Hepatocyte (in vitro differentiated cells): ENCODE measurements around the gene KCNJ12. TPM values are rescaled to one million over a fixed set of nuclear protein-coding genes. Genes with fewer than 3 reads are reported as not detected.

Source experiments
- DNase-seq: peaks from one replicate; pipeline ENCODE4 v3.0.0-alpha.2; 2016; ENCODE audit warnings: low spot score
- H2AFZ ChIP-seq: fragments of 200-600 bp; sonication (generic); 2 replicates; pipeline ENCODE4 v1.6.0; 2016; ENCODE audit warnings: antibody characterized with exemption, mild to moderate bottlenecking
- H3K27ac ChIP-seq: fragments of 200-600 bp; sonication (generic); 2 replicates; pipeline ENCODE4 v1.5.1; 2016; ENCODE audit warnings: mild to moderate bottlenecking
- H3K27me3 ChIP-seq: fragments of 200-600 bp; sonication (generic); 2 replicates; pipeline ENCODE4 v1.6.1; 2016
- H3K36me3 ChIP-seq: fragments of 200-600 bp; sonication (generic); replicated peaks from 2 replicates; pipeline ENCODE4 v1.5.1; 2016; ENCODE audit warnings: low read depth; ENCODE audit not compliant: insufficient read depth
- H3K4me1 ChIP-seq: fragments of 200-600 bp; sonication (generic); 2 replicates; pipeline ENCODE4 v1.5.1; 2016; ENCODE audit warnings: mild to moderate bottlenecking, moderate library complexity; ENCODE audit not compliant: insufficient read depth
- H3K4me2 ChIP-seq: fragments of 200-600 bp; sonication (generic); 2 replicates; pipeline ENCODE4 v1.6.0; 2016
- H3K4me3 ChIP-seq: fragments of 200-600 bp; sonication (generic); 2 replicates; pipeline ENCODE4 v1.5.1; 2016; ENCODE audit warnings: mild to moderate bottlenecking
- H3K79me2 ChIP-seq: fragments of 200-600 bp; sonication (generic); 2 replicates; pipeline ENCODE4 v1.6.0; 2017; ENCODE audit warnings: mild to moderate bottlenecking
- H3K9me2 ChIP-seq: fragments of 200-600 bp; sonication (generic); replicated peaks from 2 replicates; pipeline ENCODE4 v1.6.0; 2017; ENCODE audit warnings: mild to moderate bottlenecking; ENCODE audit not compliant: insufficient read depth
- H3K9me3 ChIP-seq: fragments of 200-600 bp; sonication (generic); 2 replicates; pipeline ENCODE4 v1.5.1; 2016; ENCODE audit warnings: low read depth, mild to moderate bottlenecking
- H4K20me1 ChIP-seq: fragments of 200-600 bp; sonication (generic); 2 replicates; pipeline ENCODE4 v1.6.0; 2016; ENCODE audit warnings: mild to moderate bottlenecking; ENCODE audit not compliant: insufficient read depth, poor library complexity, severe bottlenecking
- CTCF ChIP-seq: fragments of 200-600 bp; sonication (generic); IDR thresholded peaks from 2 replicates; pipeline ENCODE4 v1.5.1; 2016; ENCODE audit warnings: antibody characterized with exemption, mild to moderate bottlenecking; ENCODE audit not compliant: poor library complexity
- EZH2 ChIP-seq: fragments of 200-600 bp; sonication (generic); IDR thresholded peaks from 2 replicates; pipeline ENCODE4 v1.6.1; 2016; ENCODE audit warnings: antibody characterized with exemption, mild to moderate bottlenecking, borderline replicate concordance
- EZH2phosphoT487 ChIP-seq: fragments of 200-600 bp; sonication (generic); IDR thresholded peaks from one replicate; pipeline ENCODE4 v1.6.1; 2018; ENCODE audit warnings: antibody characterized with exemption, mild to moderate bottlenecking, low read depth, moderate library complexity; ENCODE audit not compliant: unreplicated experiment, severe bottlenecking
- WGBS: methylation state at CpG from one replicate; pipeline ENCODE4 v1.1.6; 2016; ENCODE audit warnings: low lambda C conversion rate; ENCODE audit errors: missing lambda C conversion rate; 5-methylcytosine and 5-hydroxymethylcytosine counted together
- polyA plus RNA-seq: library from polyadenylated mRNA; unstranded; fragments of >200 nt; fragmentation: Nextera tagmentation; extraction: Ambion mirVana; gene quantifications from 2 replicates; pipeline ENCODE4 v1.2.1, GENCODE V29; 2016
- total RNA-seq: library from RNA; depleted of rRNA; stranded (reverse); fragments of >200 nt; gene quantifications from 2 replicates; pipeline ENCODE4 v1.2.3, GENCODE V29; 2014

The KCNJ12 gene
- total and polyA plus RNA-seq, 2 experiments from 2014 or later = 0.15 to 0.73 TPM

GRCh38 chr17:21467196-21467595 is 91.0 kb downstream of the KCNJ12 start:
- no peak overlapping the region for H3K4me3 ChIP-seq
- WGBS = 77% methylated on average over 7 of the region's 7 CpGs
- H3K9me3 ChIP-seq = no peaks in the 10 kb centered on the region
- H3K27ac ChIP-seq = no peak overlapping the region
- H3K36me3 ChIP-seq = no peaks in the 10 kb centered on the region
- no peak overlapping the region for H3K4me2 ChIP-seq
- no peaks in the 10 kb centered on the region for H4K20me1 ChIP-seq
- no peak for DNase-seq
- H3K9me2 ChIP-seq = no peaks in the 10 kb centered on the region
- H2AFZ ChIP-seq = no peak overlapping the region
- H3K4me1 ChIP-seq = peaks cover 13% of the 10 kb centered on the region
- H3K27me3 ChIP-seq = peaks cover 17% of the 10 kb centered on the region
- no peaks in the 10 kb centered on the region for H3K79me2 ChIP-seq
- TF ChIP-seq EZH2 (no peak), EZH2phosphoT487 (no peak), CTCF (no peak)

- WGBS = 91% methylated on average over 13 of the region's 13 CpGs
- H3K27ac ChIP-seq = no peak overlapping the region
- H3K9me3 ChIP-seq = no peaks in the 10 kb centered on the region
- H3K4me3 ChIP-seq = no peak overlapping the region
- DNase-seq = no peak
- H2AFZ ChIP-seq = no peak overlapping the region
- no peak for TF ChIP-seq EZH2
- no peak for TF ChIP-seq CTCF
- TF ChIP-seq EZH2phosphoT487 = no peak
- H3K4me2 ChIP-seq = no peak overlapping the region
- no peaks in the 10 kb centered on the region for H3K9me2 ChIP-seq
- H3K4me1 ChIP-seq = peaks cover 13% of the 10 kb centered on the region
- peaks cover 14% of the 10 kb centered on the region for H3K27me3 ChIP-seq
- H3K36me3 ChIP-seq = no peaks in the 10 kb centered on the region
- no peaks in the 10 kb centered on the region for H4K20me1 ChIP-seq
- H3K79me2 ChIP-seq = no peaks in the 10 kb centered on the region
These were observed 91.8 kb downstream of the KCNJ12 start for GRCh38 chr17:21467739-21468490.

Other genes starting within 250 kb of the KCNJ12 start
- 34.6 and 36.7 TPM in 2 replicates for gene DHRS7B, start 249.4 kb upstream of the KCNJ12 start, total RNA-seq
- gene DHRS7B, start 249.4 kb upstream of the KCNJ12 start, polyA plus RNA-seq = 46.2 and 55.6 TPM in 2 replicates
- gene TMEM11, start 162.2 kb upstream of the KCNJ12 start, total RNA-seq = 18.4 and 21.6 TPM in 2 replicates
- gene TMEM11, start 162.2 kb upstream of the KCNJ12 start, polyA plus RNA-seq = 55.4 and 78.1 TPM in 2 replicates
- 5.0 and 5.4 TPM in 2 replicates for gene NATD1, start 122.9 kb upstream of the KCNJ12 start, total RNA-seq
- 4.8 and 6.7 TPM in 2 replicates for gene NATD1, start 122.9 kb upstream of the KCNJ12 start, polyA plus RNA-seq
- 16.1 and 21.8 TPM in 2 replicates for gene MAP2K3, start 91.6 kb upstream of the KCNJ12 start, total RNA-seq
- 58.4 and 62.4 TPM in 2 replicates for gene MAP2K3, start 91.6 kb upstream of the KCNJ12 start, polyA plus RNA-seq